ENCODE data around the gene ARID5B. TPM values are rescaled to one million over a fixed set of nuclear protein-coding genes. Genes with fewer than 3 reads are reported as not detected.

The ARID5B gene
- total RNA-seq, 1 donor from 2014 or later: 14.0 TPM

DNA sequence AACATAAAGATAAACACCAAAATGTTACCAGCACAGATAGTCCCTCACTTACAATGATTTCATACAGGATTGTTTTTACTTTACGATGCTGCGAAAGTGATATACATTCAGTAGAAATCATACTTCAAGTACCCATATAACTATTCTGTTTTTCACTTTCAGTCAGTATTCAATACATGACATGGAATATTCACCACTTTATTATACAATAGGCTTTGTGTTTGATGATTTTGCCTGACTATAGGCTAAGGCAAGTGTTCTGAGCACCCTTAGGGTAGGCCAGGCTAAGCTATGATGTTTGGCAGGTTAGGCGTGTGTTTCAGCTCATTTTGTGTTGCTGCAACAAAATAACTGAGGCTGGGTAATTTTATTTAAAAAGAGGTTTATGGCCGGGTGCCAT is 212.2 kb downstream of the ARID5B start:
- intact Hi-C loops (cut with DNase I): no loop called here
- ATAC-seq: no peak
- no peak for DNase-seq (ENCODE audit: missing footprints)

DNA sequence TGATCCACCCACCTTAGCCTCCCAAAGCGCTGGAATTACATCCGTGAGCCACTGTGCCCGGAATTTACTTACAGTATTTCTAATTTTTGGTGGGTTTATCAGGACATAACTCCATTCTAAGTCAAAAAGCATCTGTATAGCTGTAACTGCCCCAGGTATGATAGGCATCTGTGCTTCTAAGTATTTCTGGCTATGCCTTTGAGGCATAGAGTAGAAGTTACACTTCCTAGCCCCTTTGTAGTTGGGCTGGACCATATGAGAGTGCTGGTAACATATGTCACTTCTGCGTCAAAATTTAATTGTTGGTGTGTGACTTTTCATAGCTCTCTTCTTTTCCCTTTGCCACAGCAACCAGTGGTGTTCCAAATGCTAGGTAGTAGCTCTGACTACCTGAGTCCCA is 213.8 kb downstream of the ARID5B start:
- no peak for ATAC-seq
- no peak for DNase-seq (ENCODE audit: missing footprints)
- intact Hi-C loops (cut with DNase I): no loop called here

DNA sequence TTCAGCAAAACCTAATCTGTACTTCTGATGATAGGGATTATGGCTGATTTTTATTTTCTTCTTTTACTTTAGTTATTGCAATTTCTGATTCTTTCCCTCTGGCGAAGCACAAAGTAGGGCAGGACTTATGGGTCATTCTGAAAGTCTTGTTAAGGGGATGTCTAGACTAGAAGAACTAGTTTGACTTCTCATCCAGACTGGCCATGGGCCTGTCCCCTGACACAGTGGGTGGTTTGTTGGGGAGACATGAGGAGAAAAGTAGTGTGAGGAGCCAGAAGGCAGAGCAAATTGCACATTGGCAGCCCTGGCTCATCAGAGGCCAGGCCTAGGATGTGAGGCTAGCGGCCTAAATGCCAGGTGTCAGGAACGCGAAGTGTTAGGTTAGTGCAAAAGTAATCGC is 214.3 kb downstream of the ARID5B start:
- intact Hi-C loops (cut with DNase I): no loop called here
- ATAC-seq (no peak), DNase-seq (ENCODE audit: missing footprints) (no peak)

DNA sequence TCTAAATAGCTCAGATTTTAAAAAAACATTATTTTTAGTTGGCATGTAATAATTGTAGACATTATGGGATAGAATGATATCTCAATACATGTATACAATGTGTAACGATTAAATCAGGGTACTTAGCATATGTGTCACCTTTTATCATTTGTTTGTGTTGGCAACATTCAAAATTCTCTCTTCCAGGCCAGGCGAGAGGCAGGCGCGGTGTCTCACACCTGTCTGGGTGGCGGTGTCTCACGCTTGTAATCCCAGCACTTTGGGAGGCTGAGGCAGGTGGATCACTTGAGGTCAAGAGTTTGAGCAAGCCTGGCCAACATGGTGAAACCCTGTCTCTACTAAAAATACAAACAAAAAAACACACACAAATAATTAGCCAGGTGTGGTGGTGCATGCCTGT is 215.4 kb downstream of the ARID5B start:
- no peak for ATAC-seq
- DNase-seq (ENCODE audit: missing footprints): no peak
- intact Hi-C loops (cut with DNase I): no loop called here

DNA sequence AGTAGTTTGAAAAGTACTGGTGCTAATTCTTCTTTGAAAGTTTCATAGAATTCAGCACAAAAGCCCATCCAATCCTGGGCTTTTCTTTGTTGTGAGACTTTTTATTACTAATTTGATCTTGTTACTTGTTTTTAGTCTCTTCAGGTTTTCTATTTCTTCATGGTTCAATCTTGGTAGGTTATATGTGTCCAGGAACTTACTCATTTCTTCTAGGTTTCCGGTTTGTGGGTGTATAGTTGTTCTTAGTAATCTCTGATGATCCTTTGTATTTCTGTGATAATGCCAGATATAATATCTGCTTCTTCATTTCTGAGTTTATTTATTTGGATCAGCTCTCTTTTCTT is 219.7 kb downstream of the ARID5B start:
- intact Hi-C loops (cut with DNase I): no loop called here
- ATAC-seq (no peak), DNase-seq (ENCODE audit: missing footprints) (no peak)

DNA sequence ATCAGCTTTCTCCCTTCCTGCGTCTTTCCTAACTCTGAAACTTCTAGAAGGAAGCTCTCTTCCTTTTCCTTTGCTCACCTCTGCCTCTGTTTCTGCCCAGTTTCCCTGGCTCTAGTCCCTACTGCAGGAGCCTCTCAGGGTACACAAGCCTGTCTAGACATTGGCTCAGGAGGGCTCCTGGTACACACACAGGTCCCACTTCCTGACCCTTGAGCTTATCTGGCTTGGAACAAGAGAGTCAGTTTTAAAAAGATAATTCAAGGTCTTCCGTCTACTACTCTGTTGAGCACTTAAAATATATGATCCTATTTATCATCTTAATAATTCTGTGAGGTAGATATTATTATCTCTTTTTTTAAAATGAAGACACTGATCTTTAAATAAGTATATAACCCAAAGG is 226.5 kb downstream of the ARID5B start:
- ATAC-seq: no peak

DNA sequence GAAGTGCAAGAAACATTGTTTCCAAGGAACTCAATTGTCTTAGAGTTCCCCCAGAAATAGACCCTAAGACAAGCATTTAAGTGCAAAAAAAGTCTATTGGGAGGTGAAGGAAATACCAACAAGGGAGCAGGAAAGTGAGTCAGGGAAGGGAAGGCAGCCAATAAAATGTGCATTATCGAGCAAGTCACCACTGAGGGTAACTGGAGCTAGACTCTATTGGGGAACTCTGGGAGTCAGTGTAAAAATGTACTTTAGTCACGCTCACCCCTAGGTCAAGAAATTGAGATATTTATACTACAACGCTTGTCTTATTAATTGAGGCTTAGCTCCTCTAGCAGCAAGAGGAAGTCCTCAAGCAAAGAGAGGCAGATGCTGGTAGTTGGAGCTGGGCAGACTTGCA is 229.4 kb downstream of the ARID5B start:
- ATAC-seq (no peak), DNase-seq (ENCODE audit: missing footprints) (no peak)
- intact Hi-C loops (cut with DNase I): no loop called here

More for the DNA sequence above, 226.5 kb downstream of the ARID5B start:
- no peak for DNase-seq (ENCODE audit: missing footprints)
- intact Hi-C loops (cut with DNase I): no loop called here

DNA sequence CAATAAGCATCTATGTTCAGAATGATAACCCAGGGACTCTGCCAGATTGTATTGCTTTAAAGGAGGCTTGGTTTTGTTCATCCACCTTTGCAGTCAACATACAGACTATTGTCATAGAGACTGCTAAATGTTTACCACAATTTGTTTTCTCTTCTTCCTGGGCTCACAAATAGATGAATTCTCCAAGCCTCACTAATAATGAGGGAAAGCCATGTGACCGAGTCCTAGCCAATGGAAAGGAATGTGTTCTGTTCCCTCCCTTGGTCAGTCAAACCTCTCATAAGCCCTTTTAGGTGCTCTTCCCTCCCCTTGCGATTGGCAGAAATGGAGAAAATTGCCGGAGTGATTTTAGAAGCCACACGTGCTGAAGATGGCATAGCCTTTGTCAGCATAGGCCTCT is 230.2 kb downstream of the ARID5B start:
- DNase-seq (ENCODE audit: missing footprints) (no peak), ATAC-seq (no peak)
- intact Hi-C loops (cut with DNase I): no loop called here

DNA sequence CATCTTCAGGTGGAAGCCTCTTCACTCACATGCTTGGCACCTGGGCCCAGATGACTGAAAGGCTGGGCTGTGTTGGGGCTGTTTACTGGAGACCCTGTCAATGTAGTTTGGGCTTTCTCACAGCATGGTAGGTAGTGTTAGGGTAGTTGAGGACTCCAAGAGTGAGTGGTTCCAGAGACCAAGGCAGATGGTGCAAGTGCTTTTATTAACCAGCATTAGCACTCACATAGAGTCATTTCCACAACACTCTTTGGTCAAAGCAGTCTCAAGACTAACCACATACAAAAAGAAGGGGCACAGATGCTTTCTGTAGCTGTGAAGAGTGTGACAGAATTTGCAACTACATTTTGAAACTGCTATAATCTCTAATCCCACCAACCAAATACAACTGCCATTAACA is 232.1 kb downstream of the ARID5B start:
- intact Hi-C loops (cut with DNase I): no loop called here
- DNase-seq (ENCODE audit: missing footprints): no peak
- no peak for ATAC-seq

DNA sequence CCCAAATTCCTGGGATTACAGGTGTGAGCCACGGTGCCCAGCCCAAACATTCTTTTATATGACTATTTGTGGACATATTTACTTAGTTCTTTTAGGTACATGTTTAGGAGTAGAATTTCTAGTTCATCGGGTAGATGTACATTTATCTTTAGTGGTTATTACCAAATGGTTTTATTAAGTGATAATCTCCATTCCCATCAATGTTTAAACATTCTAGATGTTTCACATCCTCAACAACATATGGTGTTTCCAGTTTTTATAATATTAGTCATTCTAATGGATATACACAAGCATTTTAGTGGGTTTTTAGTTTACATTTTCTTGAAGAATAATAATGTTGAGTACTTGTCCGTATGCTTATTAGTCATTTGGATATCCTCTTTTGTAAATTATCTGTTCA is 235.4 kb downstream of the ARID5B start:
- intact Hi-C loops (cut with DNase I): no loop called here

More for the DNA sequence above, 235.4 kb downstream of the ARID5B start:
- ATAC-seq: no peak
- no peak for DNase-seq (ENCODE audit: missing footprints)

Other genes with a start within 250 kb of the ARID5B start
- gene CABCOCO1, start 238.8 kb upstream of the ARID5B start, total RNA-seq: not detected